HuH-7 (cell line): ENCODE measurements around the gene SLC7A7.
A peak's percentile ranks its signal among the peaks of the same experiment; 100 is the strongest.
"Not testable (repeated sequence)": the region's sequence is repeated elsewhere in the genome, so short reads cannot be mapped to it uniquely, and the experiment has no call there.

Experiments
- DNase-seq: peaks from one replicate; pipeline ENCODE4 v3.0.0; 2011; ENCODE audit warnings: low spot score

The SLC7A7 gene

DNA sequence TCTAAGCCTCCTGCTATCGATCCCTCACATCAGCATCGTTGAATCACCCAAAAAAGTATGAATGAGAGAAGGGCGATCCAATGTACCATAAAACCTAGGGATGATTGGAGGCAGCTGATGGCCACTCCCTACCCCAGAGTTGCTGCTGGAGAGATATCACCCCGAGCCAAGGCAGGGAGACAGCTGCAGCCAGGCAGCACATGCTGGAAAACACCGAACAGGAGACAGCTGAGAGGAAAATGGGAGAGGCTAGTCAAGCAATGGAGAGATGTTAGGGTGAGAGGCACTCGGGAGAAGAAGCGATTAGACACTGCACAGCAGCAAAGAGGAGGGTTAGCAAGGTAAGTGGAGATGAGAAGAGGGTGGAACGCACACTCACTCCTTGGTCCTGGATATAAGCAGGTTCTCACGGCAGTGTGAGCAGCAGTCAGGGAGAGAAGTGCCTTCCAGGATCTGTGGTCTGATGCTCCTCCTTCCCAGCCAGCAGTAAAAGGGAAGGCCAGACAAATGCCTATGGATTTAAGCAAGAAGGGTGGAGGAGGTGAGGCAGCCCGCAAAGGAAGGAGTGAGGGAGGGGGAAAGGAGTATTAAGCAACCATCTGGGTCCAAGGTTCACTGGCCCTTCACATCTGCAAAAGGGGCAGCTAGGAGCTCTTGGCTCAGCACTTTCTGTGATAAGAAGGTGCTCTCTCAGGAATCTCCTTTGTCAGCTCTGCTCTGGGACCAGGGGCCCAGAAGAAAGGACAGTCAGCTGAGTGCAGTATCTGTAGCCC lies at the start of gene SLC7A7:
Gene SLC7A7, minus strand, starts transcription at position 495 of the 773 bp plus-strand sequence. CDS start 2,037 bp downstream, outside the sequence.
- no peak for DNase-seq

GRCh38 chr14:22864979-22865378 lies 49.7 kb upstream of the SLC7A7 start:
- no peak for DNase-seq

DNA sequence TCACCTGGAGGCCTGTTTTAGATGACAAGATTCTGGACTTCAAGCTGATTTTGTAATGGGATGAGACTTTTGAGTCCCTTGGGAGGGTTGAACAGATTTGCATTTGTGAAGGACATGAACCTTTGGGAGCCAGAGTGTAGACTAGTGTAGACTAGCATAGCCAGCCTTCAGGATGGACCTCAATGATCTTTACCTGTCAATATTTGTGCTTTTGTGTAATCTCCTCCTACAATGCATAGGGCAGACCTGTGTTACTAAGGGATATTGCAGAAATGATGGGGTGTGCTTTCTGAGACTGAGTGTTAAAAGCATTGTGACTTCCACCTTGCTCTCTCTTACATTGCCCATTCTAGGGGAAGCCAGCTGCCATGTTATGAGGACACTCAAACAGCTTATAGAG lies 46.4 kb upstream of the SLC7A7 start:
- no peak for DNase-seq

DNA sequence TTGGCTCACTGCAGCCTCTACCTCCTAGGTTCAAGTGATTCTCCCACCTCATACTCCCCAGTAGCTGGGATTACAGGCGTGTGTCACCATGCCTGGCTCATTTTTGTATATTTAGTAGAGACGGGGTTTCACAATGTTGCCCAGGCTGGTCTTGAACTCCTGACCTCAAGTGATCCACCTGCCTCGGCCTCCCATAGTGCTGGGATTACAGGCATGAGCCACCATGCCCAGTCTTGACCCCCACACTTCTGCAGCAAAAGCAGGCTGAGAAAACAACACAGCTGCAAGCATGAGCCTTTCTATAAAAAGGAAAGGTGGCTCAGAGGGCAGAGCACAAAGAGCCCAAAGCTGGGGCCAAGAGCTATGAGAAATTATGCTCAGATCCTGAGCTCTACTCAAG lies 45.1 kb upstream of the SLC7A7 start:
- DNase-seq = not testable (repeated sequence)

DNA sequence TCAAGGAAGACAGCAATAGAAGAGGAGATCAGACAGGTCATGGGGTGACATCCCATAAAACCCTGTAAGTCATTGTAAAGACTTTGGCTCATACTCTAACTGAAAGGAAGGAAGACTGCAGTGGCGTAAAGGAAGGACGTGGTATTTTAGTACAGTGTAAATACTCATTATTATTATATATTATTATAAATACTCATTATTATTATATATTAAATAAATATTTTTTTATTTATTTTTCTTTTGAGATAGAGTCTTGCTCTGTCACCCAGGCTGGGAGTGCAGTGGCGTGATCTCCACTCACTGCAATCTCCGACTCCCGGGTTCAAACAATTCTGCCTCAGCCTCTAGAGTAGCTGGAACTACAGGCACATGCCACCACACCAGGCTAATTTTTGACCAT lies 41.2 kb upstream of the SLC7A7 start:
- no peak for DNase-seq

DNA sequence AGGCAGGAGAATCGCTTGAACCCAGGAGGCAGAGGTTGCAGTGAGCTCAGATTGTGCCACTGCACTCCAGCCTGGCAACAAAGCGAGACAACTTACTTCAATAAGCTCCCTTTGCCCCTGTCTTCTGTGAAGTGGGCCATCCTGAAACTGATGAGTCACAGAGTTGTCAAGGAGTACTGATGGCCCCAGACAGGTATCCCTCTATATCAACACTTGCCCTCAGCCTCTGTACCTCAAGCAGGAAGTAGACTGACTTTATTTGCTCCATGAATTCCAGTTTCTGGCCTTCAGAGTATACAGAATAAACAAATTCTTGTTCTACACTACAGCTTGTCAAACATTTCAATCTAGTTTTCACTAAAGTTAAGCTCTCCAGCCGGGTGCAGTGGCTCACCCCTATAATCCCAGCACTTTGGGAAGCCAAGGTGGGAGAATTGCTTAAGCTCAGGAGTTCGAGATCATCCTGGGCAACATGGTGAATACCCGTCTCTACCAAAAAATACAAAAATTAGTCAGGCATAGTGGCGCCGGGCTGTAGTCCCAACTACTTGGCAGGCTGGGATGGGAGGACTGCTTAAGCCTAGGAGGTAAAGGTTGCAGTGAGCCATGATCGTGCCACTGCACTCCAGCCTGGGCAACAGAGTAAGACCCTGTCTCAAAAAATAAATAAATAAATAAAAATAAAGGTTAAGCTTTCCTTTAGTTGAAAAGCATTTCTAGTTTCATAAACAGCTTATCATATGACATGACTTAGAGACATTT lies 39.9 kb upstream of the SLC7A7 start:
- DNase-seq = no peak

DNA sequence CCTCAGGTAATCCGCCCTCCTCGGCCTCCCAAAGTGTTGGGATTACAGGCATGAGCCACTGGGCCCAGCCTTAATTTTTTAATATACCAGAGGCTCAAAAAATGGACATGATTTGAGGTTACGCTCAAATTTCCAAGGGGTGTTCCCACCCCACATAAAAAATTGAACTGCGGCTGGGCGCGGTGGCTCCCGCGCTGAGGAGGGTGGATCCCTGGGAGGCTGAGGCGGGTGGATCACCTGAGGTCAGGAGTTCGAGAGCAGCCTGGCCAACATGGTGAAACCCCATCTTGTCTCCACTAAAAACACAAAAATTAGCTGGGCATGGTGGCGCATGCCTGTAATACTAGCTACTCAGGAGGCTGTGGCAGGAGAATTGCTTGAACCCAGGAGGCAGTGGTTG lies 39.1 kb upstream of the SLC7A7 start:
- not testable (repeated sequence) for DNase-seq

DNA sequence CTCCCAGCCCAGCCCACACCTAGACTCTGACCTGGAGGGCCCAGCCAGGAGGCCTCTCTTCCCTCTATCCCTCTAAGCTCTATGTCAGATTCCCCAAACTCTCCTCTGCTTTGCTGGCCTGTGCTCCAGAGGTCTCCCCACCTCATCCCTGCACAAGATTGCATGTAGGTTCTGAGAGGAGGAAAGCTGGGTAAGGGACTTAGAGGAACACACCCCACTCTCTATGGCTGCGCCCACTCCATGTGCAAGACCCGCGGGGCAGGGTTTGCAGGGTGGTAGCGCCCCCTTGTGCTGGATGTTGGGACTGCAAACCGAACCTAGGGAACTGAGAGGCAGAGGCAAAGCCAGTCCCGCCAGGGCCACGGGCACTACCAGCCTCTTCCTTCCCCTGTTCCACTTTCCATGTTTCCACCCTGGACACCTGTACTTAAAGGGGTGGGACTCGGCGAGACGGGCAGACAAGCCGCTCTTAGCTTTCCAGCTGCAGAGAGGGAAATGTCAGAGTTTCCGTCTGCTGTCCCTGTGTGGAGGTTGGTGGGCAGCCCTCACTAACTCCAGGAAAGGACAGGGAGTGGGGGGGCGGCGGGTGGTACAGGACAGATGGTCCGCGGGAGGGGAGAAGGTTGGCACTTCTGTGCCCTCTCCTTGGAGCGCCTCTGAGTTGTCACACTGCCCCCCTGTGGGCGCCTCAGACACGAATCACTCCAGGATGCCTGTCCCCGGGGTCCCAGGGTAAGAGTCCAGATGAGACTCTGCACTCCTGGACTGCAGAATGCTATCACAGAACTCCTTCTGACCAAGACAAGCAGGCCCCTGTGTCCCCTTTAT lies 37.9 kb upstream of the SLC7A7 start:
- DNase-seq = peak; percentile 87

DNA sequence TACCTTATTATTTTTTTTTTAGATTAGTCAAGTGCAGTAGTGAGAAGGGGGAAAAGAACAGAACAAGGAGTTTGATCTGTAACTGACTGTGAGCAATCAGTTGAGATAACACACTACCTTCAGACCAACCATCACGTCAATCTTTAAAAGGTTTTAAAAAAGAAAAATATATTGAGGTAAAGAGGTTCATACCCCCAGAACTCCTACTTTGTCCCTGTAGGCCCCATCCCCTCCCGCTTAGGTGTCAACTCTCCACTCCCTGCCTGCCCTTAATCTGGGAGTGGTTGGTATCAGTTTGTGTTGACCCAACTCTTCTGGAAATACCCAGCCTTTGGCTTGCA lies 37.3 kb upstream of the SLC7A7 start:
- DNase-seq = peak; percentile 90

GRCh38 chr14:22852178-22852577 lies 36.9 kb upstream of the SLC7A7 start:
- not testable (repeated sequence) for DNase-seq

- no peak for DNase-seq
Observed at GRCh38 chr14:22850944-22851764, 35.9 kb upstream of the SLC7A7 start.

GRCh38 chr14:22849212-22849819 lies 34.1 kb upstream of the SLC7A7 start:
- DNase-seq = no peak

DNA sequence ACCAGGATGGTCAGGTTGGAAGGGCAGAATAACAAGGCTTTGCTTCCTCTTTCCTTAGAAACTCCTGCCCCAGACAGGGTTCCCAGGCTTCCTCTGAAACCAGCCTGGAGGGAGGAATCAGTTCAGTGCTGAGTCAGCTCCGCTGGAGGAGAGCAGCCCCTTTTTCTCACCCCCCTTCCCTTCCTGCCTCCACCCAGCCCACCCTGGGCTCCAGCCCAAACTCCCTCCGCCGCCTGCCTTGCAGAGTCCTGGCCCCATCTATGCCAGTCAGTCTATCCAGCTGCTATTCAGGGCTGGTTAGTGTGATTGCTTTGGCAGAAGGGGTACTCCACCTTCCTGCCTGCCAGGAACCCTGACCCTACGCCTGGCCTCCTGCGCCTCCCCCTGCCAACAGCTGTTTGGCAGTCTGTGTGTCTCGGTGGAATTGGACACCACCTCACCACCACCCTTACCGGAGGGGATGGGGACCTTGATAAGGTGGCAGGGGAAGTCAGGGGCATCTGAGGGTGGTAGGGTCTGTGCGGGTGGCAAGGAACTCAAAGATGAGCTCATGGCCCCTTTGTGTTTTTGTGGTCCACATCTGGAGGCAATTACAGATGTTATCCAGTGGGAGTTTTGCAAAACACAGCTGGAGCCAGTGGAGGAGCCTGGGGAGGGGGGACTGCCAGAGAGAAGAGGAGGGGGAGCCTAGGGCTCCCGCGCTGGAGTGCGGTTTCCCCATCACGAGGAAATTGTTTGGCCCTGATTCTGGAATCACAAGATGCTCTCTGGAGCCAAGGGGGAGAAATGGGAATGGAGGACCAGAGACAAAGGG lies 33.3 kb upstream of the SLC7A7 start:
- no peak for DNase-seq

GRCh38 chr14:22847661-22848341 lies 32.6 kb upstream of the SLC7A7 start:
- DNase-seq = no peak

GRCh38 chr14:22846811-22847307 lies 31.6 kb upstream of the SLC7A7 start:
- DNase-seq = no peak

GRCh38 chr14:22845821-22846625 lies 30.8 kb upstream of the SLC7A7 start:
- no peak for DNase-seq

DNA sequence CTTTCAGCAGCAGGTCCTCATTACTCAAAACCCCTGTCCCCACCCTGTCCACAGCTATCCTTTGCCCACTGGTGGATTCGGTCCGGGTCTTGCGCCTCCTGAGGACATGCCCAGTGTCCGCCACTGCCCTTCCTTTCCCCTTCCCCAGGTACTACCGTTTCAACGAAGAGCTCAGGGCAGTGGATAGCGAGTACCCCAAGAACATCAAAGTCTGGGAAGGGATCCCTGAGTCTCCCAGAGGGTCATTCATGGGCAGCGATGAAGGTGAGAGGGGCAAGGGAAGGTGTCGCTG lies 29.8 kb upstream of the SLC7A7 start:
- no peak for DNase-seq

GRCh38 chr14:22844221-22845102 lies 29.2 kb upstream of the SLC7A7 start:
- DNase-seq = no peak
